IPS-18c (cell line): ENCODE data around the gene ATP6V0B.
A peak's percentile ranks its signal among the peaks of the same experiment; 100 is the strongest.

Experiments used
- H3K4me3 ChIP-seq: 2 replicates; pipeline ENCODE4 v1.7.0; 2013; ENCODE audit warnings: low read depth, mild to moderate bottlenecking, low read length, moderate library complexity; ENCODE audit not compliant: insufficient read depth
- H3K9me3 ChIP-seq: one replicate; pipeline ENCODE4 v1.6.1; 2013; ENCODE audit warnings: mild to moderate bottlenecking, low read length, moderate library complexity; ENCODE audit not compliant: control insufficient read depth, insufficient read depth

Gene ATP6V0B

DNA sequence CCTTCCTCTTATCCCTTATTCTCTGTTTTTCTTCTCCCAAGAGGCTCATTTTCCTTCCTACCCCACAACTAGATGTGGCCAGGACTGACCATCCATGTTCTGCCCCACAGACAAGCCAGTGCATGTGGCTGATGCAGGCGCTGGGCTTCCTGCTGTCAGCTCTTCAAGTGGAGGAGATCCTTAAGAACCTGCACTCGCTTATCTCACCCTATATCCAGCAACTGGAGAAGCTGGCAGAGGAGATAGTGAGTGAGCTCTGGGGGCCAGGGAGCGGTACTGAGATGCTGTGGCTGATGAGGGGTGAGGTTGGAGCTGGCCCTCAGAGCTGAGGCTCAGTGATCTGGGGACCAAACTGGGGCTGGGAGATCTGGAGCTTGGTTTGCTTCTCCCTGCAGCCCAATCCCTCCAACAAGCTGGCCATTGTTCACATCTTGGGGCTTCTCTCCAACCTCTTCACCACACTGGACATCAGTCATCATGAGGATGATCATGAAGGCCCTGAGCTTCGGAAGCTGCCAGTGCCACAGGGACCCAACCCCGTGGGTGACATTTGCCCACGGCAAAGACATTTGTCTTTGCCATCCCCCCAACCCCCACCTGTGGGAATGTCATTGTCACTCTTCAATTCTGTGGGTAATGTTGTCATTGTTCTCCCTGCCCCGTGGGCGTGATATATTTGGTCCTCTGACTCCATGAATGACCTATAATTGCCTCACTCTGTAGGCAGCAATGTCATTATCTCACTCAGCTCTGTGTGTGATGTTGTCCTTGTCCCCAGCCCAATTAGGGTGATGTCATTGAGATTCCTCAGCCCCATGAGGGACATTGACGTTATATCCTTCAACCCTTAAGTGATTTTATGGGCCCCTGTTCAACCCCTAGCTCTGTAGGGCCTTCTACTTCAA lies 16.2 kb upstream of the ATP6V0B start:
- no peaks in the 10 kb centered on the region for H3K9me3 ChIP-seq
- H3K4me3 ChIP-seq: no peak overlapping the region

DNA sequence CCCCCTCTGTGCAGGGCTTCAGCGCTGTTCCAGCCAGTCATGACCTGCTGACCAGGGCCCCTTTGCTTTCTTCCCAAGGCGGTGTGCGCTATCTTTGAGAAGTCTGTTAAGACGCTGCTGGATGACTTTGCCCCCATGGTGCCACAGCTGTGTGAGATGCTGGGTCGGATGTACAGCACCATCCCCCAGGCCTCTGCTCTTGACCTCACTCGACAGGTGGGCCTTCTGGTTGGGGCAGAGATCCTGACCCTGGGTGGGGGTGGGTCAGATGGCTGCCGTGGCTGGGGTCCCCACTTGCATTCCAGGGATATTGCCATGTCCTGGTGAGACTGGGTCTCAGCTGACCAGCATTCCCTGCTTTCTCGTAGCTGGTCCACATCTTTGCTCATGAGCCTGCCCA lies 14.0 kb upstream of the ATP6V0B start:
- no peaks in the 10 kb centered on the region for H3K9me3 ChIP-seq

DNA sequence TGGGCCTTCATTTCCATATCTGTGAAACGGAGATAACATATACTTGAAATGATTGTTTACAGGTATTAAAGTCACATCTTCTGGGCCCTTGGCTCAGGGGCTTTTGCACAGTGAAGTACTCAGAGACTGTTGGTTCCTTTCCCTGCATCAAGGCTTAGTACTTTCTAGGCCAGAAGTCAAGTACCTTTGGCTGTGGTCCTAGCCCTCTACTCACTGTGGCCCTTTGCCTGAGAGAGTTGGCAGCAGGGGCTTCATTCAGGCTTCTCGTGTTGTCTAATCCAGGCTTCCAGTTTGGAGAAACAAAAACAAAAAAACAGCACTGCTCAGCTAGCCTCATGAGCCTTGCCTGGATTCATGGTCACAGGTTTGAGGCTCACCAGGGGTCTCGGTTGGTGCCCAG lies 13.1 kb upstream of the ATP6V0B start:
- Histone ChIP-seq H3K4me3 (no peak overlapping the region), H3K9me3 (no peaks in the 10 kb centered on the region)

More for the DNA sequence above, 14.0 kb upstream of the ATP6V0B start:
- H3K4me3 ChIP-seq: no peak overlapping the region

DNA sequence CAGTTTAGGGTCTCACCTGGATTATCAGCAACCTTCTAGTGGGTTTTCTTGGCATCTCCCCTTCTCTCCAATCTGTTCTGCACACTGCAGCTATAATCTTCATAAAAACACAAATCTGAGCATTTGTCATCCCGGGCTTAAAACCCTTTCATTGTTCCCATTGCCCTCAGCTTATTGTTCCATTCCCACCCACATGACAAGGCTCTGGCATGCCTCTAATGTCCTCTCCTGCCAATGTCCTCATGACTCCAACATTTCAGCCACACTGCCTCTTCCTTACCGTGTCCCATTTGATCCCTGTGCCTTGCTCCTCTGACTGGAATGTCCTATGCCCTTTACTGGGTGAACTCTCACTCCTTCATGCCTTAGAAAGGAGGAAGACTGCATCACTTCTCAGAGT lies 12.4 kb upstream of the ATP6V0B start:
- H3K4me3 ChIP-seq: no peak overlapping the region
- no peaks in the 10 kb centered on the region for H3K9me3 ChIP-seq

DNA sequence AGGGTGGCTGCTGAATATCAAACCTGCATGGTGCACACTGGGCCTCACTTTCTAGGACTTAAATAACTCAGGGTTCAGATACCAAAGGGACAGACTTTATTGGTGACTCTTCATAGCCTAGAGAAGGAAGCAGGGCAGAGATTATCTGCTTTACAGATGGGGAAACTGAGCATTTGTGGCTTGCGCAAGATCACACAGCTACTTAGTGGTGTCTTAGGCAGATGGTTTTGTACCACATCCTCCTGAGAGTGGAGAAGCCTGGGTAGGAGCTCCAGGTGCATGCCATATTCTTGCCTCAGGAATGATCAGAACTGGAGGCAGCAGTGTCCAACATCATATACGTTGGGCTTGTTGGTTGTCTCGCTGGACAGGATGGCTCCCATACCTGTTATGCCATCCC lies 11.8 kb upstream of the ATP6V0B start:
- Histone ChIP-seq H3K4me3 (no peak overlapping the region), H3K9me3 (no peaks in the 10 kb centered on the region)

DNA sequence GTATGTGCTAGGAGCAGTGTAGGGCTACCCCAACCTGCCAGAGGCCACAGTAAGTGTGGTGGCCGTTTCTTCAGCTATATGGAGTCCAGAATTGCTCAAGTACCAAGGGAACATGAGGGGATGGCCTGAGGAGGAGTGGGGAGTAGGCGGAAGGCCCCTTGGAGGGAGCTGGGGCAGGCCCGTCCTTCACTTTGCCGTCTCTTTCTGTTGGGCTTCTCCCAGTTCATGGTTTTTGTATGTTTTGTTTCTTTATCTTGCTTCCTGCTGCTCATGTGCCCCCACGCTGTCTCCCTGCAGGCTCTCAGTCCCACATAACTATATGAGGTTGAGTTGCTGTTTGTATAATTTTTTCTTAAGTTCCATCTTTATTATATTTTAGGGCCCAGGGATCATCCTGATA lies 10.9 kb upstream of the ATP6V0B start:
- Histone ChIP-seq H3K4me3 (no peak overlapping the region), H3K9me3 (peaks cover 4% of the 10 kb centered on the region)

DNA sequence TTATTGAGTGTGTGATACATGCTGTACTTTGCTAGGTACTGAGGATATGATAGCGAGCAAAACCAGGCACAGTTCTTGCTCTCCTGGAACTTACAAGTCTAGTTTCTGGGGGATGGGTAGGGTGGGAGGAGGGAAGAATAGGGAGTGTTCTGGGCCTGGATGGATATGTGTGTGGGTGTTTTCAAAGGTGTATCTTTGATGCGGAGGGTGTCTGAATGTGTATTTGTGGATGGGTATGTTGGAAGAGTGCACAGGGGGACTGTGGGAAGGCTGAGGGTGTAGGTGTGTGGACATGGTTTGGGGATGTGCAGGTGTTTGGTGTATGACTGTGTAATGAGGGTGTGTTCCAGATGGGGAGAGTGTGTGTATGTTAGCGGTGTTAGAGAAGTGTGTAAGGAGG lies 9.4 kb upstream of the ATP6V0B start:
- Histone ChIP-seq H3K9me3 (peaks cover 4% of the 10 kb centered on the region), H3K4me3 (no peak overlapping the region)

DNA sequence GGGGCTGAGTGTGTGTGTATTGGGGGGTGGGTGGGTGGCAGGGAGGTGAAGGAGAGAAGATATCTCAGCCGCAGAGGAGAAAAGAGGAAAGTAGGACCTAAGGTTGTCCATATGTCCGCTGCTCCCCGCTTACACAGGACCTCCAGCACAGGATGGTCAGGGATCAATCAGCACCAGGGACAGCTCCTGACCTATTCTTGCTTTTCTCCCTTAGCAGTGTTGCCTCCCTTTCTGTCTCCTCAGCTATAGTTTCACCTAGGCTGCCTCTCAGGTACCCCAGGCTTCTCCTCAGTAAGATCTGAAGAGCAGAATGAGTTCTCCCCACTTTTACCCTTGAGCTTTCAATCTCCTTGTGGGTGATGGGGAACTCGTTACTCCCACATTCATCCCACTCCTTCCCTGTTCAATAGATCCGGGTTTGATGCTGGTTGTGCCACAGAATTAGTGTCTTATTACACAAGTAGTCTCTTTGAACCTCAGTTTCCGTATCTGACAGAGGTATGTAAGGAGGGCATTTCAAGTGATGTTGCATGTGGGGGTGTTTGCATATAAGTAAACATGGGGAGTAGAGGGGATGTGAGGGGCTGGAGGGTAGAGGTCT lies 6.3 kb upstream of the ATP6V0B start:
- no peak overlapping the region for H3K4me3 ChIP-seq
- H3K9me3 ChIP-seq: peaks cover 4% of the 10 kb centered on the region

DNA sequence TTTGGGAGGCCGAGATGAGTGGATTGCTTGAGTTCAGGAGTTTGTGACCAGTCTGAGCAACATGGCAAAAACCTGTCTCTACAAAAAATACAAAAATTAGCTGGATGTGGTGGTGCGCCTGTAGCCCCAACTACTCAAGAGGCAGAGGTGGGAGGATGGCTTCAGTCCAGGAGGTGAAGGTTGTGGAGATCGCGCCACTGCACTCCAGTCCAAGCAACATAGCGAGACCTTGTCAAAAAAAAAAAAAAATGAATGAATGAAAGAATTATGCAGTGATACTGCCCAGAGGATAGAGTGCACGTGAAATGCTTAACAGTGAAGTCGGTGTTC lies 5.4 kb upstream of the ATP6V0B start:
- Histone ChIP-seq H3K4me3 (0 out of 2 replicates have a peak overlapping the region, but pooled peaks have one; percentile 25), H3K9me3 (peaks cover 4% of the 10 kb centered on the region)

DNA sequence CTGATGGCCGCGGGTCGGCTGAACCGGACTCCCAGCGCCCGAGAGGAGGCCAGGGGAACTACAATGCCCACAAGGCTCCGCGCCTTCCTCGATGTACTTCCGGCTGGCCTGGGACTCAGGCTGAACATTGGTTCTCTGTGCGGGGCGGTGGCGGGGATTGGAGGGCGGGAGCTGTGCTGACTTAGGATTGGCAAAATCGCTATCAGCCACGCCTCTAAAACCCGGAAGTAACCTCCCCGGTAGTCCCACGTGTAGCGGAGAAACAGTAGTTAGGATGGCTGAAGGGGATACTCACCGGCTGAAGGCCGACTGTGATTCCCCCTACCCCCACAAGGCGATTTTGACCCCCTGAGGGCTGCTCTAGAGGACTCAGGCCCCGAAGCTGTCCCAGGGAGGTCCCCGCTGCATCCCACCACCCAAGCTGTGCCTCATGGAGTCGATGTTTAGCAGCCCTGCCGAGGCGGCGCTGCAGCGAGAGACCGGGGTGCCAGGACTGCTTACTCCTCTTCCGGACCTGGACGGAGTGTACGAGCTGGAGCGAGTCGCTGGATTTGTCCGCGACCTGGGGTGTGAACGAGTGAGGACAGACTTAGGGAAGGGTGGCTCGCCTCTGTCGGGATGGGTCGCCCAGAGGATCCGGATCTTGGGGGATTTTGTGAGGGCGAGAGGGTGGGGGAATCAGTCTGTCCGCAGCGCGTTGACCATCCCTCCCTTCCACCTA lies 4.9 kb upstream of the ATP6V0B start, which contains the start of gene DPH2:
Gene DPH2 (plus strand): TSS at position 265 of the 721 bp plus-strand sequence. CDS start 166 bp downstream, at position 431.
- peaks cover 5% of the 10 kb centered on the region for H3K9me3 ChIP-seq

DNA sequence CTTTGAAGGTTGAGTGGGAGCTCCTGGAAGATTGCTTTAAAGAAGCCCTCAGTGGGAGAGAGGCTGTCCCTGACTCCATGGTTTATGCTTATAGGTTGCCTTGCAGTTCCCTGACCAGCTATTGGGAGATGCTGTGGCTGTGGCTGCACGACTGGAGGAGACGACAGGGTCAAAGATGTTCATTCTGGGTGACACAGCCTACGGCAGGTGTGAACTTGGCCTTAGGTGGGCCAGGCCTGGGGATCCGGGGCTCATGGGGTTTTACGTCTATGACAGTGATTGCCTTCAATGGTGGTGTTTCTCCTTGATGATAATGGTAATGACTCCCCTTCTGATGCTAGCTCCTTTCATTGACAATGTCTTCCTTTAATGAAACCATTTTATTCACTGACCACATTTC lies 4.3 kb upstream of the ATP6V0B start:
- peaks cover 7% of the 10 kb centered on the region for H3K9me3 ChIP-seq
- H3K4me3 ChIP-seq: peak overlapping the region; percentile 74

More for the DNA sequence above, 4.9 kb upstream of the ATP6V0B start, which contains the start of gene DPH2:
- peak within 1 kb of the TSS; percentile 74 for H3K4me3 ChIP-seq

DNA sequence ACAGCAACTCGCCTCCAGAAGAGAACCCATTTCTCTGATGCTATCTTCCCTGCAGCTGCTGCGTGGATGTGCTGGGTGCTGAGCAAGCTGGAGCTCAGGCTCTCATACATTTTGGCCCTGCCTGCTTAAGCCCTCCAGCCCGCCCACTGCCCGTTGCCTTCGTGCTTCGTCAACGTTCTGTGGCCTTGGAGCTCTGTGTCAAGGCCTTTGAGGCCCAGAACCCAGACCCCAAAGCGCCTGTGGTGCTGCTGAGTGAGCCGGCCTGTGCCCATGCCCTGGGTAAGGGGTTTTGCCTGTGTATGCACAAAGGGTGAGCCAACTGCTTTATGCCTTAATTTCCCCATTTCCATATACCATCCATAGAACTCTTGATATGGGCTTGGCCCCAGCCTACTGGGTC lies 3.8 kb upstream of the ATP6V0B start:
- H3K4me3 ChIP-seq: peak overlapping the region; percentile 74
- H3K9me3 ChIP-seq: peaks cover 7% of the 10 kb centered on the region

DNA sequence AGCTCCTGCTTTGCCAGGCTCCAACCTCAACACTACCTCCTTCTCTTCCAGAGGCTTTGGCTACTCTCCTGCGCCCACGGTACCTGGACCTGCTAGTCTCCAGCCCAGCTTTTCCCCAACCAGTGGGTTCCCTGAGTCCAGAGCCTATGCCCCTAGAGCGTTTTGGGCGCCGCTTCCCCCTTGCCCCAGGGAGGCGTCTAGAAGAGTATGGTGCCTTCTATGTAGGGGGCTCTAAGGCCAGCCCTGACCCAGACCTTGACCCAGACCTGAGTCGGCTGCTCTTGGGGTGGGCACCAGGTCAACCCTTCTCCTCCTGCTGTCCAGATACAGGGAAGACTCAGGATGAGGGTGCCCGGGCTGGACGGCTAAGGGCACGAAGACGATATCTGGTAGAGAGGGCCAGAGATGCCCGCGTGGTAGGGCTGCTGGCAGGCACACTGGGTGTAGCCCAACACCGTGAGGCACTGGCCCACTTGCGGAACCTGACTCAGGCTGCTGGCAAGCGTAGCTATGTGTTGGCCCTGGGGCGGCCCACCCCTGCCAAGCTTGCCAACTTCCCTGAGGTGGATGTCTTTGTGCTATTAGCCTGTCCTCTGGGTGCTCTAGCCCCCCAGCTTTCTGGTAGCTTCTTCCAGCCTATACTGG lies 3.3 kb upstream of the ATP6V0B start:
- Histone ChIP-seq H3K4me3 (no peak overlapping the region), H3K9me3 (peaks cover 7% of the 10 kb centered on the region)

DNA sequence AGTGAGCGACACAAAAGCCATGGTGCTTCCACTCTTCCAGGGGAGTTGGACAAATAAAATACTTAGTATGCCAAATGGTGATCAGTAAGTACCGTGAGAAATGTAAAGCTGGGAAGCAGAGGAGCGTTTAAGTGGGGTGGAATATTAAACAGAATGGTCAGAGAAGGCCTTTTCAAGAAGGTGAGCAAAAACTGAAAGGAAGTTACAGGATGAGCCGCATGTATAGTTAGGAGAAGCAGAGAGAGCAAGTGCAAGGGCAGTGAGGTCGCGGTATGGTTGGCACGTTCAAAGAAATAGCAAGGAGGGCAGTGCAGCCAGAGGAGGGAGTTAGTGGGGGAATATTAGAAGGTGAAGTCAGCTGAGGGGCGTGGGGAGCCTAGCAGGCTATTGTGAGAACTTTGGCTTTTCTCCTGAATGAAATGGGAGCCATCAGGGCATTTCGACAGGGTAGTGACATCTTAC lies 748 bp upstream of the ATP6V0B start:
- Histone ChIP-seq H3K9me3 (peaks cover 3% of the 10 kb centered on the region), H3K4me3 (peak overlapping the region; percentile 94)

DNA sequence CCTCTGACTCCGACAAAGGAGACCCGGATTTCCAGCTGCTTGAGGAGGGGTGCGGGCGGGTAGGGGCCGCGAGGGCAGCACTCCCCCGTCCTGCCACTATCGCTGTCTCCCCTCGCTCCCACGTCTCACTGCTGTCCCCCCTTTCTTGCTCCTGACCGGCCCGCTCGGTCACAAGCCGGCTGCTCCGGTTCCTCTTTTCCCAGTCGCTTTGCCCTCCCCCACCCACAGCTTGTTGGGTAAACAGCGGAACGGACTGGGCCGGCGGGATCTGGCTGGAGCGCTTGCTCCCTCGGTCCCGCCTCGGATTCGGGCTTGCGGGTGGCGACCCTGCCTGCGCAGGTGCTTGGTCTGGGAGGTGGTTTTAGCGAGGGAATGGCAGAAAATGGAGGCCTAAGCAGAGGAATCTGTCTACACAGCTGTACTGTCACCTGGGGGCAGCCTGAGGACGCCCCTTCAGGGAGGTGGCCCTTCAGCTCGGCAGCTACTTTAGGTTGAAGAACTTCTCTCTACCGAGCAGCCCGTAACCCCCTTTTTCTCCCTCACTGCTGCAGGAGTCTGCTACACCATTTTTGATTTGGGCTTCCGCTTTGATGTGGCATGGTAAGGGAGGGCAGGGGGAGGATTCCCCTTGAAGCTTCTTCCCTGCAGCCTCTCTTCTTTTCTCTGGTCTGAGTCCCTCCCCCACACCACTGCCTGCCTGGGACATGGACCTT lies 645 bp downstream of the ATP6V0B start:
- peaks cover 3% of the 10 kb centered on the region for H3K9me3 ChIP-seq
- H3K4me3 ChIP-seq: peak overlapping the region; percentile 94

DNA sequence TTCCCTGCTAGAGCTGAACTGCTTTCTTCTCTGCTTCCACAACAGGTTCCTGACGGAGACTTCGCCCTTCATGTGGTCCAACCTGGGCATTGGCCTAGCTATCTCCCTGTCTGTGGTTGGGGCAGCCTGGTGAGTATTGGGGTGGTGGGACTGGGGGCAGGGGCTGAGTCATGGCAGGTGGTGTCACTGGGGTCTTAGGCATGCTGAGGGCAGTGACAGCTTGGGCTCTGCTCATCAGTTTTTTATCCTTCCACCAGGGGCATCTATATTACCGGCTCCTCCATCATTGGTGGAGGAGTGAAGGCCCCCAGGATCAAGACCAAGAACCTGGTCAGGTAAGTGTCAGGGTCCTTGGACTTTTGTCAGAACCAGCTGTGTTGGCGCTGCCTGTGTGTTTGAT lies 1.3 kb downstream of the ATP6V0B start:
- Histone ChIP-seq H3K9me3 (peaks cover 3% of the 10 kb centered on the region), H3K4me3 (peak overlapping the region; percentile 94)

DNA sequence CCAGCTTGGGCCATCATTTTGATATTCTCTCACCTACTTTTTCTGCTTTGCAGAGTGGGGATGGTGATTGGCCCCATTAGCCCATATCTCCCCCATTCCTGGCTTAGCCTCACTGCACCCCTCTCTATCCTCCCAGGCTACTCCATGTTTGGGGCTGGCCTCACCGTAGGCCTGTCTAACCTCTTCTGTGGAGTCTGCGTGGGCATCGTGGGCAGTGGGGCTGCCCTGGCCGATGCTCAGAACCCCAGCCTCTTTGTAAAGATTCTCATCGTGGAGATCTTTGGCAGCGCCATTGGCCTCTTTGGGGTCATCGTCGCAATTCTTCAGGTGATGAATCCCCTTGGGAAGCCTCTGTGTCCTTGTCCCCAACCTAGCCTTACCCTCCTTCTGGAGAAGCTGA lies 2.1 kb downstream of the ATP6V0B start:
- no peak overlapping the region for H3K4me3 ChIP-seq

More for the DNA sequence above, 2.1 kb downstream of the ATP6V0B start:
- H3K9me3 ChIP-seq: peaks cover 3% of the 10 kb centered on the region
